HCEC 1CT (cell line): ENCODE measurements around the gene ROR2.

Experiments
- DNase-seq: peaks from one replicate; pipeline ENCODE4 v3.0.0-alpha.2; 2017

ROR2 gene

DNA sequence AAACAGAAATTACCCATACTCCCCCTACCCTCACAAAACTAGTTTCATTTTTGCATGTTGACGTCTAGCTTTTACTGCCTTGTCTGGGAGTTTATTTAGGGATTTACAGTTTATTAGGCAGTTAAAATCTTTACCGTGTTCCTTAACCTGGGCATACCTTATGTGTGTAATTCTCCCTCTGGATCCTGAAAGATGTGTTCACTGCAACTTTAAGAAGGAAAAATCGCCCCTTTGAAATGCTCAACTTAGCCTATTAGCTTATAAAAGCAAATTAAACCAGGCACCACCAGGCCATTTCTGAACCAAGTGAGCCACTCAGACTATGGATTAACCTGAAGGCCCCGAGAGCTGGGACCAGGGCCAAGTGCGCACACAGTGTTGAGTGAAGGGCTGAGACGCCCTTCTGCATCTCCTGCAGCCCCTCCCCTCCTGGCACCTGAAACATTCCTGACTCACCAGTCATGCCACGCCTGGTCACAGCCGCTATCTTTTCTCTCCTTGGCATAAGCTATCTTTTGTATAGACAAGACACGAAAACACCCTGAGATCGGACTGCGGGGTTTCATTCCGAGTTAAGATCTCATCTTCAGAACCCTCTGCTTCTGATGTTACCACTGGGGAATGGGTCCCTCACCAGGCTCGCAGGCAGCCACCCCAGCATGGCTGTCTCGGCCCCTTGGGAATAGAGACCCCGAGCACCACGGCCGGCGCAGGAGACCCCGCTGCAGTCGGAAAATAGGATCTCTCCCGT lies 111.9 kb downstream of the ROR2 start:
- no peak for DNase-seq

DNA sequence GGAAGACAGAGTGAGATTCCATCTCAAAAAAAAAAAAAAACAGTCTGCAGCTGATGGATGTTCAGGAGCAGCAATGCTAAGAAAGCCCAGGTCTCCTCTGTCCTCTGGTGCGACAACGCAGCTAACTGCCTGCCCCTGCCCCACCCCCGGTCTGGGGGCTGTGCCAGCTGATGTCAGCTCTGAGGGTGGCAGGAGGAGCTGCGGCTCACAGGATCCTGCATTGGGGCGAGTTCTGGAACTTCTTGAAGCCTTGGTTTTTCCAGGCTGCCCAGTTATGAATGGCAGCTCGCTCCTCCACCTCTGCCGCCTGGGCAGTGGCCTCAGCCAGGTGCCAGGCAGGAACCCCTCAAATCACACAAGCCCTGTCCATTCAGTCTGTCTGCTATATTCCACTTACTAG lies 113.5 kb downstream of the ROR2 start:
- no peak for DNase-seq

DNA sequence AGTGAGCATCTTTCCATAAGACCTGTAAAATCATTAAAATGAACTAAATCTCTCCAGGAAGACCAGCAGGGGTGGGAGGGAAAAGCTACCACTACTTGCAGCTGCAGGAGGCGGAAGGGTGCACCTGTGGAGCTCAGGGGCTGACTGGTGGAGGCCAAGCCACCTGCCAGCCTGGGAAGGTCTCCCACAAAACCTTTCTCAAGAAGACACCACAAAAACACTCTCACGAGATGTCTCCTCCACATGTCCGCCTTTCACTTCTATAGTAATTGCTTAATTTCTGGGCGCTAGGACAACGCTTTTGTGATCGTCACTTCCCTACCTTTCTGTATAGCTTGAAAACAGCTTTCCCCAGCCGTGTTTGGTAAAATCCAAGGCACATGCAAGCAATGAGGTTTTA lies 114.4 kb downstream of the ROR2 start:
- DNase-seq = no peak

DNA sequence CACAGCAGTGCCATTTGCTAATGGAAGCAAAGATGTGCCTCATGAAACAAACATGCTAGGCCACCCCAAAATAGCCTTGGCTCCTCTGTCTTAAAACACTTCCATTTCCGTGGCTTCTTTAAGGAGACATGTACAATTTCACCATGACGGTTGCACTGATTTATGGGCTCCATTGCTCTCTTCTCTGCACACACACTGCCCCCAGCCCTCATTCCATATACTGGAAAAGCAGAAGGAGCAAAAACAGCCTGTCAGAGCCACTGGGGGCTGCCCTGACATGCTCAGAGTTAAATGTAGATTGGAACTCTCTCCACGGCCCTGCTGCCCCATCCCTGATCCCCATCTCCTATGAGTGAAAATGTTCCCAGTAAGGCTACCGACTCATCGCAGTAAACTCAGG lies 114.8 kb downstream of the ROR2 start:
- no peak for DNase-seq

DNA sequence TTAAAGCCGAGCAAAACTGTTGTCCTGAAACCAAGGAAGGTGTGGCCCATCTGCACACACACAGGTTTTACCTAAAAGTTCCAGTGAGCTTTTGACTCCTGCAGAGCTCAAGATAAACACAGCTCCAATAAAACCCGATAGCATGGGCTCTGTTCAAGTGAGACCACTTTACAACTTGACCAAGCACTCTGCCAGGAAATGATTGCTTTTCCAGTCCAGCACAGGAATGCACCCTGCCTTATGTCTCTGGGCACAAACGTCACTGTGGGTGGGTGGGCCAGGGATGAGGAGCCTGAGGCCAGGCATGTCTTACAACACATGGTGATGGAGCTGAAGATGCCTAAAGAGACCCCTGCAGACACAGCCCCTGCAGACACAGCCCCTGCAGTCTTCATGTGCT lies 115.3 kb downstream of the ROR2 start:
- DNase-seq = no peak

DNA sequence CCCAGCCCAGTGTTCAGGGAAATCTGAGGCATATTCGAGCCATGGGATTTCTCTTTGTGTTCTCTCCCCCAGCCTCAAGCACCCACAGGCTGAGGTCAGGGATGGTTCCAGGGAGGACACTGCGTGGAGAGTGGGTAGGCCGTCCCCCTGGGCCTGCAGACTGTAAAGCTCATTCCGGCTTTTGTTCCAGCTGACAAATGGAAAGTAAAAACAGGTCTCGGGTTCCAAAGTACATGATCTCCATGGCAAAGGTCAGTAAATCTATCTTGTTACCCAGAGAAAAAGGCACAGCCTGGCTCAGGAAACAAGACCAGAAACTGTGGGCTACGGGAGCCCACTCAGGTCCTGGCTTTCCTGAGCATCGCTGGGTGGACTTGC lies 116.2 kb downstream of the ROR2 start:
- DNase-seq = no peak

DNA sequence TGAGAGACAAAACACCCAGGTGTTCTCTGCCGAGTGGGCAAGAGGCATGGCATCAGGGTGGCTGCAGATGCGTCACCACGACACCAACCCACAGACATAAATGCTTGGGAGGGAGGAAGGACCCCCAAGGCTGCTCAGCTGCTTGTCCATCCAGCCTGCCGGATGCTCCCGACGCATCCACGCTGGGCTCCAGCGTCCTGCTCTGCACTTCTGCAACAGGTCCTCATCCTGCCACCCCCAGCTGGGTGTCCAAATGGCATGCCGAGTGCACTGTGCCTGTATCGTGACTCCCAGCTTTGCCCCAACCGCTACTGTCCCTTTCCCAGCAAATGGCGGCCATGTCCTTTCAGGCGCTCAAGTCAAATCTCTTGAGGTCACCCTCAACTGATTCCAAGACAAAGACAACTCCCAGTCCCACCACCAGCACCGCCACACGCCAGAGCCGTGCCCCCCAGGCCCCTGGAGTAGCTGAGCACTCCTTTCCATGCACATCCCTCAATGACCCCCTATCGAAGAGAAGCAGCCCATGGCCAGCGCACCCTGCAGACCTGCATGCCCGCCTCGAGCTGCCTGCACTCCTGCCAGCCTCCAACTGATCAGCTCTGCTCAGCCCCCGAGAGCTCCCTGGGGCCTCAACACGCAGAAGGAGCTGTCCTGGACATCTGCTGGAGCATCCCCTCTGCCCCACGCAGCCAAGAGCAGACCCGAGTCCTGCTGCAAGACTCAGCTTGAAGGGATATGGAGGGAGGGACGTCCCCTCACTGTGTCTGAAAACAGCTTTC lies 116.7 kb downstream of the ROR2 start:
- no peak for DNase-seq

DNA sequence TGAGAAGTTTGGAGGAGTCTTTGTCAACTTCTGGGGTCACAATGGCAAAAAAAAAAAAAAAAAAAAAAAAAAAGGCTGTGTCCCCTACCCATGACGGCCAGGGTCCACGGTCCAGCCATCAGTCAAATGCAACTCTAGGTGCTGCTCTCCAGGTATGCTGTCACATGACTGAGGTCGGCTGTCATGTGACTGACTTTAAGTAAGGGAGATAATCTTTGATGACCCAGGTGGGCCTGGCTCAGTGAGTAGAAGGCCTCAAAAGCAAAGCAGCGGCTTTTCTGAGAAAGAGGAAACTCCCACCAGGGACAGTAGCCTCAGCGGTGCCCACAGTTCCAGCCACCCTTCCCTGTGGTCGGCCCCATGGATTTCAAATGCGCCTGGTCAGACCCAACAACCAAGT lies 117.7 kb downstream of the ROR2 start:
- DNase-seq = no peak

DNA sequence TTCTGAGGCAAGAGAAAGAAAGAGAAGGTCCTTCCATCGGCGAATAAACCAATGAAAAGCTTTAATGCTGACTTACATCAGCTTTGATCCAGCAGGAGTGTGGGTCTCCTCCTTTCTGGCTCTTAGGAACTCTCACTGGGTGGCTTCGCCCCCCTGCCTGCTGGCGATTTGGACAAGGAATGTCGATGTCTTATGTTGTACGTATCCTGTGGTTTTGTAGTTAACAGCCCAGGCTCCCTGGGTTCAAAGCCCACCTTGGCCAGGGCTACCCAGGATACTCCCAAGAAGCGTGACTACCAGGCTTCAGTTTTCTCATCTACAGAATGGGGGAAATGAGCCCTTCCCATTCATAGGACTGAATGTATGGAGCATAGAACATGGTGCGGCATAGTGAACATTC lies 124.2 kb downstream of the ROR2 start:
- no peak for DNase-seq

DNA sequence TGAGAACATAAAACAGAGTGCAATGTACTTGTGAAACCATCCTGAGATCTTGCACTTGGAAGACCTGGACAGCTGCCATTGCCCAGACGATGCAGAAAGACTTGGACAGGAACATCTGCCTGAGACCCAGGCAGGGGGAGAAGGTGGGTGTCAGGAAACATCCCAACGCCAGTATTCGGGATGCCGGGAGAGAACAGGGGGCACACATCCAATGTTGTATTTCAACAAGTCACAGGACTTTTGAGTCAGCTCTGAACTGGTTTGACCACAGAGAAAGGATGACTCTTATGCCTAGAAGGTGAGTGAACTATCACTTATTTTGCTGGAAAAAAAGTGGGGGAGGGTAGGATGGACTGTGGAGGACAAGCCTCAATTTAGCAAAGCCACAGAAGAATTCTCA lies 124.6 kb downstream of the ROR2 start:
- peak; percentile 61 for DNase-seq

DNA sequence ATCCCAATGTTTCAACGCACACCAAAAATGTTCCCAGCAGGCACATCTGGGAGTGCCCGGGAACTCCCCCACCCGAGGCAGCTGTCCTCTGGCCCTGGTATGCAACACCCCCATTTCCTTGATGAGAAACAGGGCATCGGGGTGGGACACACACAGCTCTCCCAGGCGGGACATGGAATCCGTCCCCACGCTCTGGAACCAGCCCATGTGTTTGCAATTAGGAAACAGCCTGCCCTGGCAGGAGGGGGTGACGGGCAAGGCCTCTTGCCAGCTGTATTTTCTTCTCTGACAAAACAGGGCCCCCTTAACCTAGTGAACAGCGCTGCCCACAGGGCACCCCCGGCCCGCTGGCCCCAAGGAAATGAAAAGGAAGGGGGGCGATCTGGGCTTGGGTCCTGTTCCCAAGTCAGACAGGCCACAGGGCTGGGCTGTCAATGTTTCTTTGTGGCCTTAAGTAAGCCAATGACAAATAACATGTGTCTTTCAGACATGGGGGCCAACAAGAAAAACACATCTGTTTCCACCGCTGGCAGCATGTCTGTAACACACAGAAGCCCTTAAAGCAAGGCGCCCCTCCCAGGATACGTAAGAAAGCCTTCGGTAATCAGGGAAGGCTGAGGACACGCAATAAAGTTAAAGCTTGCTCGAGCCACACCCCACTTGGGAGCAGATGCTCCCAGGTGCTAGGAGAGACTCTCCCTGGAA lies 125.3 kb downstream of the ROR2 start:
- DNase-seq = peak; percentile 33

DNA sequence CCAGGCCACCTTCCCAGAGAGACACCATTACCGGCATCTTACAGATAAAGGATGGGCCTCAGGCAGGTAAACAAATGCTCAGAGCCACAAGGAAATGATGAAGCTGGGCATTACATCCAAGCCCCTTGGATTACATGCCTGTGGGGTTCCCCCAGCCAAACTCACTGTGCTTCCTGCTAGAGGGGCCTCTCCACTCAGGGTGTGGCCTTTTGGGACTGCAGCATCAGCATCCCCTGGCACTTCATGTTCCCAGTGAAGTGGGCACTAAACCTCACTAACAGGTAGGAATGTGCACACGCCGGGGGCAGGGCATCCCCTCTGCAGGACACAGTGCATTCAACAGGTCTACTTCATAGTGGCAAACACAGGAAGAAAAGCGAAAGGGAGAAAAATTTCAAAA lies 125.9 kb downstream of the ROR2 start:
- DNase-seq = no peak

DNA sequence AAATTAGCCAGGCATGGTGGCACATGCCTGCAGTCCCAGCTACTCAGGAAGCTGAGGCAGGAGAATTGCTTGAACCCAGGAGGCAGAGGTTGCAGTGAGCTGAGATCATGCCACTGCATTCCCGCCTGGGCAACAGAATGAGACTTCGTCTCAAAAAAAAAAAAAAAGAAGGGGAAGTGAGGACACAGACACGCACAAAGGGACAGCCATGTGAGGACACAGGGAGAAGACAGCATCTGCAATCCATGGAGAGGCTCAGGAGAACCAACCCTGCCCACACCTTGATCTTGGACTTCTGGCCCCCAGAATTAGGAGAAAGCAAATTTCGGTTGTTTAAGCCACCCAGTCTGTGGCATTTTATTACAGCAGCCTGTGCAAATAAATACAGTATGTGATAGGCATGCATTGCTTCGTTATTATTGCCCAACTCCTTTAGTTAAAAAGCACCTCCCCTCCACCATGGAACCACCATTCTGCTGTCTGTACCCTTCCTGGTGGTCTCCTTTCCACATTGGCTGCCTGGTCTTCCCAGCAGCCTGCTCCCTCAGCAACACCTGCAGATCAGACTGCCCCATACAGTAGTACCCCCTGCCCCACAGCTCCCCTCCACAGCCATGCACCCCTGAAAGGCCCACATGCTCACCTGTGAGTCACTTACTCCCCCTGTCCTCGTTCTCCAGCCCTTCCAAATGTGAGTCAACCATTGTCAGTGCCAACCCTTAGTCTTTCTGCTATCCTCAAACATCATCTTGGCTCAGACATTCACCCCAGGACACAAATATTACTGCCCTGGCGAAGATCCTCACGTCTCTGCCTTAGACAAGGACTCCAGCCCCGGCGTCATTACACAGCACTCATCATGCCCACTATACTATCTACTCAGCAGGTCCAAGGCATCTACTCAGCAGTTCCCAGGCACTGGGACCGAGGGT lies 128.8 kb downstream of the ROR2 start:
- no peak for DNase-seq

DNA sequence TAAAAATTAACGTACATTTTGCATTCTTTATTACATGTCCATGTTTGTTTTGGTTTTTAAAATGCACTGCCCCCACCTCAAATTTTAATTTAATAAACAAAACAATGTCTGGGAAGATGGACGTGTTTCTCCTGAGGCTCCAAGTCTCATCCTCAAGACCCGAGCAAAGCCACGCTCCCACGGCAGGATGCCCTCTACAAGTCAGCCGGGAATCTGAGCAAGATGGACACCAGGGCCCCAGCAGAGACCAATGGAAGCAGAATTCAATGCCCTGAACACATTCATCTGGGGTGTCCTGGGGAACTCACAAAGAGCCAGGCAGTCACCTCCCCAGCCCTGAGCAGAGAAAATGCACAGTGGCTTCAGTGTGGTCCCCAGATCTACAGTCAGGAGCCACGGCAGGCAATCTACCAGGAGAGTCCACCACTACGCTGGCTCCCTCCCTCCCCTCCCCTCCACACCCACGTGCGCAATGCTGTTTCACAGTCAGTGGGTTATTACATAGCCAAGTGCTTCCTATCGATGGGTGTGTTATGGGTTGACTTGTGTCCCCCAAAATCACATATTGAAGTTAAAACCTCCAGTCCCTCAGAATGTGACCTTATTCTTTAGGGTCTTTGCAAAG lies 129.8 kb downstream of the ROR2 start:
- DNase-seq = no peak

DNA sequence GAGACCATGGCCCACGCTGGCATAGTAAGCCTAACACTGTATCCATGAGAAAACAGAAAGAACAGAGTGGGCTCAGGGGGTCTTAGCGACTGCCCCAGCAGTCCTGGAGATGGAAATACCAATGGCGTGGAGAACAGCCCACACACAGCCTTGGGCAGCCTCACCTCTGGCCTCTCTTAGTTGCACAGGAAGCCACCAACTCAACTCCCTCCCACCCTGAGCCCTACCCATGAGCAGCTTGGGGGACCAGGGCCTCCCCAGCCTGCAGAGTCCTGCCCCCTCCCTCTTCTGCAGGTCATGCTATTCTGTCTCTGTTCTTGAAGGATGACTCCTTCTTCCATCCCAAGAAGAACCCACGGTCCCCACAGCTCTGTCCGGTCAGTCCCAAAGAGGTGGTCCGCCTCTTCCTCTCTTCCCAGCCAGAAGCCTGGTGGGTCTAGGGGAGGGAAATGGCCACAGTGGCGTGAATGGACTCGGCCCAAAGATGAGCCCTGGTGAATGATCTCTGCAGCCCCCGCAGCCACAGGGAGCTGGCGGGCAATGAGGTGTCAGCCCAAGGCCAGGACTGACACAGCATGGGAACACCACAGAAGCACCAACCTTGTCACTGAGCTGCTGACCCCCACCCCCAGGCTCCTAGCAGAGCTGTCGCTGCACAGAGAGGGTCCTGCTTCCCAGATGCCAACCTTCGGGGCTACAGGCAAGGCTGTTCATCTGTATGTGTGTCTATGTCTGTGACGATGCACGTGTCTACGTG lies 131.2 kb downstream of the ROR2 start:
- DNase-seq = no peak

DNA sequence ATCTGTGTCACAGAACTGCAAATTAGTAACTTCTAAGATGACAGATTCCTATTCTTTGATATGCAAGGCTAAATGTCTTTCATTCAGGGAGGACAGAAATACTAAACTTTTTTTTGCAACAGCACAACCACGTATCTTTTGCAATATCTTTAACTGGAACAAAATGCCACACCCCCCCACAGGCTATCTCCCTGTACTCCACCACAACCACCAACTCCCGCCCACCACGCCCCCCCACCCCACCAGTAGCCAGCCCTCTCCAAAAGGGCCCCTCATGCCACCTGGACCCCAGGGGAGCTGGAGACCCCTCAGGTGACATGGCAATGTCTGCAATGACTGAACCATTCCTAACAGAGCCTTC lies 131.8 kb downstream of the ROR2 start:
- DNase-seq = no peak

DNA sequence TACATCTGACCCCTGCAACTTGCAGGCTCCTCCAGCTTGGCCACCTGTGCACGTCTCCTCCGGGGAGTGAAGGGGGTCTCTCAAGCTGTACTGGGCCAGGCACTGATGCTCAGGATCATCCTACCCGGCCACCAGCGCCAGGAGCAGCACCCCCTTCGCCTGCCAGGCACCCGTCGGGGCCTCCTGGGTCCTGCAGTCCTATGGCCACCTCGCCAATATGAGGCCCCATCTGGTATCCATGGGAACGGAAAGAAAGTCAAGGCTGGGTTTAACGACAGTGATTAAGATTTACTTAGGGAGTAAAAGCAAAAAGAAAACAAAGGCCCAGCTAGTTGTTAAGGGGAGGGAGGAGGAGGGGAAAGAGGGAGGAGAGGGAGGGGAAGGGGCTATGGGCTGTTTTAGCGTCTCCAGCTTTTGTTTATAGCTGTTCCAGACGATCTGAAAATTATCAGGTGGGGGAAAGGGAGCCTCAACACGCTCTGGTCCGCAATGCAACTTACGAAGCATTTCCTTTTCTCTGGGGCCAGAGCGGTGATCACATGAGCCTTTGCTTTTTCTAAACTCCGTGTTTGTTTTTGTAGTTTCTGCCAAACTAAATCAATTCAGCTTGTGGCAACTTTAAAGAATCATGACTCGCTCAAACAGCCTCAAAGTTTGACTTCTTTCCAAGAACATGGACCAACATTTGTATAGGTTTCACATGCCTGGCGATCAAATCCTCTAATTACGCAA lies 132.4 kb downstream of the ROR2 start:
- peak; percentile 73 for DNase-seq

DNA sequence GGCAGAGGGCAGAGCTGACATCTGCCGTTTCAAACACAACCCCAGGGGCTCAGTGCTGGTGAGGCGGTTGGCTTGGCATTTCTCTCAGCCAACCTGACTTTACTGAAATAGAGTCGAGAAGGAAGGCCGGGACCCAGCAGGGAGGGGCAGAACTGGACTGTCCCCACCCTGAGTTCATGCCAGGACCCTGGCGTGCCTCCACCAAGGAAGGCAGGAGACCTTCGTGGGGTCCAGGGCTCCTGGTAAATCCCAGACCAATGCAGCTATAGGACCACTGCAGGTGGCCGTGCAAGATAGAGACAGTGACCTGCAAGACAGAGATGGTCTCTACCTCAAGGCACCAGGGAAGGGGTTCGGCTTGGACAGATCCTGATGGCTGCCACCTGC lies 132.9 kb downstream of the ROR2 start:
- no peak for DNase-seq

DNA sequence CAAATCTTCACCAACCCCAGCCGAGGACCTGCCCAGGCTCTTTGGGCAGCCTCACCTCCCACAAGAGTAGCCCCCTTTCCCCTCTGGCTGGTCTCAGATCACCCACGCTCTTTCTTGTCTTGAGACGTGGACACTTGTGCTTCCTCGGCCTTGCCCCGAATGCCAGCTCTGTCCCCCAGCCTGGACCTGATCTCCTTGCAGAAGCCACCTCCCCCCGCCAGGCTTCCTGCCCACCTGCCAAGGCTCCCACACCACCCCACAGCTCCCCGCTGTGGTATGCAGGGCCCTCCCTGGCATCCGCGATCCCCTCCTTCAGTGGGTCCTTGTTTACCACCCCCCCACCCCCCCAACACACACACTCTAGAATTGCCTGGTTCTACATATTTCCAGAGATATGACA lies 133.7 kb downstream of the ROR2 start:
- DNase-seq = no peak

DNA sequence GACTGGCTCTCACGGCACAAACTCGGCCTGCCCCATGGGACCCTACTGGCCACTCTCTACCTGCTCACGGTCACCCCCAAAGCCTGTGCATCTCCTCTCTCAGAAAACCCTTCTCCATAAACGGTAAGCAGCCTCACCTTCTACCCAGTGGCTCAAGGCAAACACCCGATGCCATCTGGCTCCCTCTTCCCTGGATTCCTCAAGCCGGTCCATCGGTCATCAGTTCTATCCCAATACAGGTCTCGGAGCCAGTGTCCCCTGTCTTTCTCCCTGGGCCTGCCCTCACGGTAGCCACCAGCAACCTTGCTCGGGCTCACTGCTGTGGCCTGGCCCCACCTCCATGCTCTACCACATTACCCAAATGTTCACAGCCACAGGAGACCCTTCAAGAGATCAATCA lies 134.1 kb downstream of the ROR2 start:
- DNase-seq = no peak

DNA sequence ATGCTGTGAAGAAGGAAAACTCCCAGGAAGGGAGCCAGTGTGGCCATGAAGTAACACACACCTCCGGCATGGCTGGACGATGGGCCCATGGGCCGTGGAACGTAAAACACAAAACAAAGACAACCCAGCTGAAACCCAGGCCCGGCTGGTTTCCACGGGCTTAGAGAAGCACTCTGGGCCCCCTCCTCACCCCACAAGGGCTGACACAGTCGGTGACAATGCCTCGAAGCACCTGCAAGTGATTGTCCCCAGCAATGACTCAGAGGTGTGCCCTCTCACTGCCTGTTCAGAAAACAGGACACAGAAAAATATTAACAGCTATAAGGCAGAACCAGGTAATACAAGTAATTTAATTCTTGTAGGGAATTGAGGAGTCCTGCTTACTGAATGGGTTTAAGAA lies 135.3 kb downstream of the ROR2 start:
- no peak for DNase-seq
